Caco-2 (cell line): ENCODE results near the gene ASB10. TPM values are rescaled to one million over a fixed set of nuclear protein-coding genes. Genes with fewer than 3 reads are reported as not detected.

Experiments used
- BruUV-seq: library from RNA; stranded (reverse); fragments of 400-500 nt; replicated peaks from 2 replicates; lab custom pipeline; 2021; lab: Mats Ljungman, UMichigan
- CTCF ChIA-PET: fragments of 300-600 bp; sonication (Branson Sonifier 250); formaldehyde crosslinking; loops from one replicate; lab custom pipeline; 2022; ENCODE audit warnings: antibody characterized with exemption; lab: Charles Lee
- POLR2A ChIA-PET: fragments of 300-600 bp; sonication (Branson Sonifier 250); formaldehyde crosslinking; loops from one replicate; lab custom pipeline; 2022; ENCODE audit warnings: antibody characterized with exemption; lab: Charles Lee
- DNase-seq, 2 experiments: peaks; one replicate each; pipeline versions ENCODE4 v3.0.0 to v3.0.0-alpha.2; 2020 to 2022
- H3K27me3 ChIP-seq: replicated peaks from 2 replicates; pipeline ENCODE4 v1.6.0; 2011; ENCODE audit warnings: low read length; ENCODE audit not compliant: control insufficient read depth, insufficient read depth
- H3K36me3 ChIP-seq: 2 replicates; pipeline ENCODE4 v1.5.1; 2011; ENCODE audit warnings: low read length; ENCODE audit not compliant: control insufficient read depth, insufficient read depth
- H3K4me1 ChIP-seq: fragments of 250-450 bp; sonication (Bioruptor Pico); 2 replicates; pipeline ENCODE4 v1.5.1; 2020; ENCODE audit warnings: mild to moderate bottlenecking
- H3K4me3 ChIP-seq: 2 replicates; pipeline ENCODE4 v1.5.1; 2011; ENCODE audit warnings: low read depth, mild to moderate bottlenecking, control low read depth, low read length
- H3K9me3 ChIP-seq: fragments of 250-450 bp; sonication (Bioruptor Pico); 2 replicates; pipeline ENCODE4 v1.5.1; 2020; ENCODE audit warnings: mild to moderate bottlenecking, moderate library complexity
- H3K27ac Mint-ChIP-seq: one replicate; pipeline ENCODE4 v1.8.0; 2022; ENCODE audit warnings: mixed read lengths; ENCODE audit not compliant: unreplicated experiment
- H3K27me3 Mint-ChIP-seq: one replicate; pipeline ENCODE4 v1.8.0; 2022; ENCODE audit warnings: mixed read lengths; ENCODE audit not compliant: insufficient read depth, unreplicated experiment
- H3K36me3 Mint-ChIP-seq: one replicate; pipeline ENCODE4 v1.8.0; 2022; ENCODE audit warnings: mild to moderate bottlenecking, mixed read lengths; ENCODE audit not compliant: insufficient read depth, unreplicated experiment
- H3K4me1 Mint-ChIP-seq: one replicate; pipeline ENCODE4 v1.8.0; 2022; ENCODE audit warnings: low read depth, mixed read lengths; ENCODE audit not compliant: unreplicated experiment
- H3K4me3 Mint-ChIP-seq: one replicate; pipeline ENCODE4 v1.8.0; 2022; ENCODE audit warnings: mild to moderate bottlenecking, moderate library complexity, mixed read lengths; ENCODE audit not compliant: unreplicated experiment
- H3K9me3 Mint-ChIP-seq: one replicate; pipeline ENCODE4 v1.8.0; 2022; ENCODE audit warnings: mixed read lengths; ENCODE audit not compliant: unreplicated experiment
- intact Hi-C: fragments of 100-400 bp; cut with micrococcal nuclease; formaldehyde crosslinking; loops from one replicate; pipeline ENCODE4 v1.10.0; 2022; ENCODE audit not compliant: unreplicated experiment
- total RNA-seq: library from RNA; stranded (reverse); gene quantifications from 2 replicates; pipeline ENCODE4 v1.2.3, GENCODE V29; 2022
- TF ChIP-seq, protein P1 (sequence below), 2 experiments: fragments of 200-600 bp in 1 of 2; IDR thresholded peaks; 1 replicate in 1 of 2; 2 replicates in 1 of 2; pipeline versions ENCODE4 v1.5.1 to v1.8.0; 2011 to 2022; ENCODE audit warnings: antibody characterized with exemption in 1 of 2, control low read depth in 1 of 2, inconsistent platforms in 1 of 2, low read depth in 1 of 2, low read length in 1 of 2, mild to moderate bottlenecking in 1 of 2, moderate library complexity in 1 of 2; ENCODE audit not compliant: insufficient read depth in 1 of 2, severe bottlenecking in 1 of 2, unreplicated experiment in 1 of 2

Gene ASB10
- total RNA-seq, 1 experiment from 2014 or later: not detected

- H3K4me1 Mint-ChIP-seq: no peaks in the 10 kb centered on the region
Measured at GRCh38 chr7:151137076-151137675, 49.9 kb downstream of the ASB10 start.

DNA sequence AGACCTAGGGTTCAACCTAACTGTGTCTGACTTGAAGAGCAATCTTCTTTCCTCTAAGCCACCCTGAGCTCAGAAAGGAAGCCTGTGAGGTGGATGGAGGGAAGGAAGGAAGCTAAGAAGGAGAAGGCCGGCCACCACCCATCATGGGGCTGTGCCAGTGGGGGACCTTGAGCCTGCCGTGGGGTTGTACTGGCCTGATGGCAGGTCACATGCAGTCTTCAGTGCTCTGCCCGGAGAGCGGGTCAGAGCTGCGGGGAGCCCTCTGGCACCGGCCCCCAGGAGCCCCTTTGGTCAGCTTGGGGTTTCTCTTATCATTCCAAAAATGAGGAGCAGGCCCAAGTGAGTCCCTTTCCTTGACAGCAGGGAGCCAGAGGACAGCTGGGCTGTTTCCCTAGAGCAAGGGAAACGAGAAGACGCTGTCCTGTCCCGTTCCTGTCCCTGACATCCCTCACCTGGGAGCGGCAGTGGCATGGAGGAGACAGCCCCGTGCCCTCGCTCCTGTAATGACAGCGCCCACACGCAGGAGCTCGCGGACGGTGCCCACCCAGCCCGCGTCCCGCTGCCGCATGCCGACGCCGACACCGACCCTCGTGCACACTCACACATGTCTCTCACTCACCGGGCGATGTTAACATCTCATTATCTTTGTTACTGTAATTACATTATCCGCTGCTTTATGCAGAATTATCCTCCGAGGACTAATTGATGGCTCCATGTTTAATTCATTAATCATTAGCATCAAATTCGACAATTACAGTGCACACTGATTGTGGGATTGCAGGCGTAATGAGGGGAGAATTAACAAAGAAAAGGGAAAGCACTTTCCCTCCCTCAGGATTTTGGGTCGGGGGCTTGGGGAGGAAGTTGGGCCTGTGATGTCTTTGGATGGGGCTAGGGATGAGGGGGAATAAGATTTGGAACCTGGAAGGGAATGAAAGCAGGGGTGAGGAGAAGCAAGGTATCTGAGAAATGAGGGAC lies 50.9 kb downstream of the ASB10 start:
- Histone ChIP-seq H3K4me1 (no peaks in the 10 kb centered on the region), H3K4me3 (no peak overlapping the region), H3K36me3 (no peaks in the 10 kb centered on the region; the same call in 1 of the 2 replicates), H3K27me3 (no peaks in the 10 kb centered on the region), H3K9me3 (no peaks in the 10 kb centered on the region)
- Mint-ChIP-seq H3K36me3 (peaks cover 23% of the 10 kb centered on the region), H3K4me1 (no peaks in the 10 kb centered on the region), H3K4me3 (no peak overlapping the region), H3K27me3 (no peaks in the 10 kb centered on the region), H3K9me3 (no peaks in the 10 kb centered on the region), H3K27ac (no peak overlapping the region)
- ChIA-PET CTCF (no interaction called here), POLR2A (no interaction called here)
- intact Hi-C loops: no loop called here
- DNase-seq: no peak
- no TSS peak for BruUV-seq
- TF ChIP-seq, protein P1, sequence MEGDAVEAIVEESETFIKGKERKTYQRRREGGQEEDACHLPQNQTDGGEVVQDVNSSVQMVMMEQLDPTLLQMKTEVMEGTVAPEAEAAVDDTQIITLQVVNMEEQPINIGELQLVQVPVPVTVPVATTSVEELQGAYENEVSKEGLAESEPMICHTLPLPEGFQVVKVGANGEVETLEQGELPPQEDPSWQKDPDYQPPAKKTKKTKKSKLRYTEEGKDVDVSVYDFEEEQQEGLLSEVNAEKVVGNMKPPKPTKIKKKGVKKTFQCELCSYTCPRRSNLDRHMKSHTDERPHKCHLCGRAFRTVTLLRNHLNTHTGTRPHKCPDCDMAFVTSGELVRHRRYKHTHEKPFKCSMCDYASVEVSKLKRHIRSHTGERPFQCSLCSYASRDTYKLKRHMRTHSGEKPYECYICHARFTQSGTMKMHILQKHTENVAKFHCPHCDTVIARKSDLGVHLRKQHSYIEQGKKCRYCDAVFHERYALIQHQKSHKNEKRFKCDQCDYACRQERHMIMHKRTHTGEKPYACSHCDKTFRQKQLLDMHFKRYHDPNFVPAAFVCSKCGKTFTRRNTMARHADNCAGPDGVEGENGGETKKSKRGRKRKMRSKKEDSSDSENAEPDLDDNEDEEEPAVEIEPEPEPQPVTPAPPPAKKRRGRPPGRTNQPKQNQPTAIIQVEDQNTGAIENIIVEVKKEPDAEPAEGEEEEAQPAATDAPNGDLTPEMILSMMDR (IDR thresholded peaks at IDR 0.05; ENCODE audit: insufficient read depth in 1 of 2, low read depth in 1 of 2, low read length in 1 of 2, severe bottlenecking in 1 of 2, unreplicated experiment in 1 of 2): no peak

More at GRCh38 chr7:151137076-151137675, 49.9 kb downstream of the ASB10 start:
- no TSS peak for BruUV-seq
- intact Hi-C loops: no loop called here
- Histone ChIP-seq H3K4me1 (no peaks in the 10 kb centered on the region), H3K36me3 (no peaks in the 10 kb centered on the region; the same call in 1 of the 2 replicates), H3K27me3 (no peaks in the 10 kb centered on the region), H3K4me3 (no peak overlapping the region), H3K9me3 (no peaks in the 10 kb centered on the region)
- no peak overlapping the region for H3K27ac Mint-ChIP-seq
- H3K27me3 Mint-ChIP-seq: no peaks in the 10 kb centered on the region
- DNase-seq: peak in 1 of 2 experiments; percentile 29
- ChIA-PET POLR2A (no interaction called here), CTCF (interaction anchor here (0.5 to 1.6 kb wide), 2 partner anchors 13 to 176 kb away, joined by 3 to 5 read pairs; no protein-coding TSS in a partner anchor)
- H3K4me3 Mint-ChIP-seq: no peak overlapping the region
- peaks cover 20% of the 10 kb centered on the region for H3K36me3 Mint-ChIP-seq
- no peaks in the 10 kb centered on the region for H3K9me3 Mint-ChIP-seq
- TF ChIP-seq, protein P1 (IDR thresholded peaks at IDR 0.05; ENCODE audit: insufficient read depth in 1 of 2, low read depth in 1 of 2, low read length in 1 of 2, severe bottlenecking in 1 of 2, unreplicated experiment in 1 of 2): no peak

GRCh38 chr7:151135525-151135845 lies 51.6 kb downstream of the ASB10 start:
- Histone ChIP-seq H3K27me3 (no peaks in the 10 kb centered on the region), H3K4me3 (no peak overlapping the region), H3K36me3 (no peaks in the 10 kb centered on the region; the same call in 1 of the 2 replicates), H3K4me1 (no peaks in the 10 kb centered on the region), H3K9me3 (no peaks in the 10 kb centered on the region)
- no peaks in the 10 kb centered on the region for H3K9me3 Mint-ChIP-seq
- TF ChIP-seq, protein P1 (IDR thresholded peaks at IDR 0.05; ENCODE audit: insufficient read depth in 1 of 2, low read depth in 1 of 2, low read length in 1 of 2, severe bottlenecking in 1 of 2, unreplicated experiment in 1 of 2): no peak
- intact Hi-C loops: no loop called here
- DNase-seq: no peak
- no TSS peak for BruUV-seq
- no peak overlapping the region for H3K4me3 Mint-ChIP-seq
- POLR2A ChIA-PET: no interaction called here
- no peak overlapping the region for H3K27ac Mint-ChIP-seq
- CTCF ChIA-PET: interaction anchor here (0.6 kb wide), 1 partner anchor 31 kb away, joined by 3 read pairs; no protein-coding TSS in a partner anchor
- no peaks in the 10 kb centered on the region for H3K27me3 Mint-ChIP-seq
- no peaks in the 10 kb centered on the region for H3K4me1 Mint-ChIP-seq
- H3K36me3 Mint-ChIP-seq: peaks cover 24% of the 10 kb centered on the region
